Mucosa of descending colon (tissue), 3 donors: Measurements from ENCODE around the gene PLIN4. TPM values are rescaled to one million over a fixed set of nuclear protein-coding genes. Genes with fewer than 3 reads are reported as not detected.
A peak's percentile ranks its signal among the peaks of the same experiment; 100 is the strongest.
"Not testable (repeated sequence)": the region's sequence is repeated elsewhere in the genome, so short reads cannot be mapped to it uniquely, and the experiment has no call there.

ENCODE experiments used
- ATAC-seq: fragments of 200-7000 bp; cut with Tn5 transposase; one replicate; pipeline ENCODE4 v1.9.1; 2020; ENCODE audit warnings: mild to moderate bottlenecking, moderate library complexity
- DNase-seq, 3 donors: peaks; one replicate each; pipeline ENCODE4 v3.0.0-alpha.2; 2020
- H3K36me3 ChIP-seq: fragments of 200-600 bp; one replicate; pipeline ENCODE4 v1.8.0; 2021; ENCODE audit warnings: low read depth, mild to moderate bottlenecking
- H3K4me1 ChIP-seq: fragments of 200-600 bp; one replicate; pipeline ENCODE4 v1.8.0; 2021; ENCODE audit warnings: low read depth, mild to moderate bottlenecking
- H3K4me3 ChIP-seq: fragments of 200-600 bp; one replicate; pipeline ENCODE4 v1.8.0; 2021; ENCODE audit warnings: mild to moderate bottlenecking
- H3K9me3 ChIP-seq: fragments of 200-600 bp; one replicate; pipeline ENCODE4 v1.8.0; 2021; ENCODE audit warnings: mild to moderate bottlenecking
- intact Hi-C, 2 donors: fragments of 100-400 bp; cut with DNase I in 1 of 2; cut with micrococcal nuclease in 1 of 2; formaldehyde crosslinking; loops; one replicate each; pipeline versions ENCODE4 v1.11.0 to v1.11.1; 2022; cut with DNase I, micrococcal nuclease
- long read RNA-seq, 2 donors: library from polyadenylated mRNA; unstranded; transcript quantifications; one replicate each; pipeline ENCODE4 v2.0.0, GENCODE V29; 2019 to 2021
- total RNA-seq, 3 donors: library from RNA; stranded (reverse); fragmentation: NEBNext Ultra II Directional in 2 of 3; extraction: Animal tissue kit (Norgen Biotek cat#: 25700) in 2 of 3; gene quantifications; one replicate each; pipeline versions ENCODE4 v1.2.1 to v1.2.4, GENCODE V29; 2021 to 2023
- TF ChIP-seq, protein P1 (sequence below): fragments of 200-600 bp; IDR thresholded peaks from one replicate; pipeline ENCODE4 v1.8.0; 2022; ENCODE audit warnings: antibody characterized with exemption, mild to moderate bottlenecking
- donor health status: DM: no; HTN: no; CAD: no; lungs with moderate emphysema.
- donor health status: DM: no; HTN: no; CAD: no.
- donor health status: DM: no; HTN: yes; CAD: no.

Gene PLIN4, protein sequence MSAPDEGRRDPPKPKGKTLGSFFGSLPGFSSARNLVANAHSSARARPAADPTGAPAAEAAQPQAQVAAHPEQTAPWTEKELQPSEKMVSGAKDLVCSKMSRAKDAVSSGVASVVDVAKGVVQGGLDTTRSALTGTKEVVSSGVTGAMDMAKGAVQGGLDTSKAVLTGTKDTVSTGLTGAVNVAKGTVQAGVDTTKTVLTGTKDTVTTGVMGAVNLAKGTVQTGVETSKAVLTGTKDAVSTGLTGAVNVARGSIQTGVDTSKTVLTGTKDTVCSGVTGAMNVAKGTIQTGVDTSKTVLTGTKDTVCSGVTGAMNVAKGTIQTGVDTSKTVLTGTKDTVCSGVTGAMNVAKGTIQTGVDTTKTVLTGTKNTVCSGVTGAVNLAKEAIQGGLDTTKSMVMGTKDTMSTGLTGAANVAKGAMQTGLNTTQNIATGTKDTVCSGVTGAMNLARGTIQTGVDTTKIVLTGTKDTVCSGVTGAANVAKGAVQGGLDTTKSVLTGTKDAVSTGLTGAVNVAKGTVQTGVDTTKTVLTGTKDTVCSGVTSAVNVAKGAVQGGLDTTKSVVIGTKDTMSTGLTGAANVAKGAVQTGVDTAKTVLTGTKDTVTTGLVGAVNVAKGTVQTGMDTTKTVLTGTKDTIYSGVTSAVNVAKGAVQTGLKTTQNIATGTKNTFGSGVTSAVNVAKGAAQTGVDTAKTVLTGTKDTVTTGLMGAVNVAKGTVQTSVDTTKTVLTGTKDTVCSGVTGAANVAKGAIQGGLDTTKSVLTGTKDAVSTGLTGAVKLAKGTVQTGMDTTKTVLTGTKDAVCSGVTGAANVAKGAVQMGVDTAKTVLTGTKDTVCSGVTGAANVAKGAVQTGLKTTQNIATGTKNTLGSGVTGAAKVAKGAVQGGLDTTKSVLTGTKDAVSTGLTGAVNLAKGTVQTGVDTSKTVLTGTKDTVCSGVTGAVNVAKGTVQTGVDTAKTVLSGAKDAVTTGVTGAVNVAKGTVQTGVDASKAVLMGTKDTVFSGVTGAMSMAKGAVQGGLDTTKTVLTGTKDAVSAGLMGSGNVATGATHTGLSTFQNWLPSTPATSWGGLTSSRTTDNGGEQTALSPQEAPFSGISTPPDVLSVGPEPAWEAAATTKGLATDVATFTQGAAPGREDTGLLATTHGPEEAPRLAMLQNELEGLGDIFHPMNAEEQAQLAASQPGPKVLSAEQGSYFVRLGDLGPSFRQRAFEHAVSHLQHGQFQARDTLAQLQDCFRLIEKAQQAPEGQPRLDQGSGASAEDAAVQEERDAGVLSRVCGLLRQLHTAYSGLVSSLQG (N-terminal part only)
- total RNA-seq, result 10 to 100 TPM in 1 of 3 donors, 1 to 10 TPM in 2; 2.8 to 90.0 (median 3.4) TPM
- long read RNA-seq, donor 1, full-length matches to known transcripts, result 8 of 202 reads
- long read RNA-seq, donor 1, partial matches to known transcripts, result 71 of 202 reads
- long read RNA-seq, donor 1, other reads (novel, unspliced or antisense), result 123 of 202 reads
- long read RNA-seq, donor 2, result 0 reads

GRCh38 chr19:4518345-4519171 lies at the start of gene PLIN4:
Gene PLIN4 (minus strand): TSS chr19:4518486. CDS start chr19:4518272, 214 bp downstream.
- Histone ChIP-seq H3K36me3 (no peaks in the 10 kb centered on the region), H3K4me3 (no peak within 1 kb of the TSS), H3K4me1 (no peaks in the 10 kb centered on the region), H3K9me3 (no peaks in the 10 kb centered on the region)
- DNase-seq (peak in 1 of 3 donors; percentile 43), ATAC-seq (peak; percentile 58)
- intact Hi-C loops, result no loop called here
- TF ChIP-seq, protein P1, sequence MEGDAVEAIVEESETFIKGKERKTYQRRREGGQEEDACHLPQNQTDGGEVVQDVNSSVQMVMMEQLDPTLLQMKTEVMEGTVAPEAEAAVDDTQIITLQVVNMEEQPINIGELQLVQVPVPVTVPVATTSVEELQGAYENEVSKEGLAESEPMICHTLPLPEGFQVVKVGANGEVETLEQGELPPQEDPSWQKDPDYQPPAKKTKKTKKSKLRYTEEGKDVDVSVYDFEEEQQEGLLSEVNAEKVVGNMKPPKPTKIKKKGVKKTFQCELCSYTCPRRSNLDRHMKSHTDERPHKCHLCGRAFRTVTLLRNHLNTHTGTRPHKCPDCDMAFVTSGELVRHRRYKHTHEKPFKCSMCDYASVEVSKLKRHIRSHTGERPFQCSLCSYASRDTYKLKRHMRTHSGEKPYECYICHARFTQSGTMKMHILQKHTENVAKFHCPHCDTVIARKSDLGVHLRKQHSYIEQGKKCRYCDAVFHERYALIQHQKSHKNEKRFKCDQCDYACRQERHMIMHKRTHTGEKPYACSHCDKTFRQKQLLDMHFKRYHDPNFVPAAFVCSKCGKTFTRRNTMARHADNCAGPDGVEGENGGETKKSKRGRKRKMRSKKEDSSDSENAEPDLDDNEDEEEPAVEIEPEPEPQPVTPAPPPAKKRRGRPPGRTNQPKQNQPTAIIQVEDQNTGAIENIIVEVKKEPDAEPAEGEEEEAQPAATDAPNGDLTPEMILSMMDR, result no peak

- H3K36me3 ChIP-seq, result no peaks in the 10 kb centered on the region
- intact Hi-C loops, result loop anchor here in 1 of 2 donors (5.0 kb wide), 1 partner anchor 70 kb away; the partner anchor contains the start of gene TNFAIP8L1
- H3K4me1 ChIP-seq, result no peaks in the 10 kb centered on the region
- DNase-seq (peak; percentile 70 to 81 (median 76)), ATAC-seq (peak; percentile 85)
- H3K4me3 ChIP-seq, result no peak overlapping the region
- no peaks in the 10 kb centered on the region for H3K9me3 ChIP-seq
- TF ChIP-seq, protein P1, result peak; percentile 55
Measured at GRCh38 chr19:4567584-4568071, 49.3 kb upstream of the PLIN4 start.

- intact Hi-C loops, result loop anchor here in 1 of 2 donors (5.0 kb wide), 1 partner anchor 71 kb away; the partner anchor contains the start of gene TNFAIP8L1
- H3K4me3 ChIP-seq, result no peak overlapping the region
- ATAC-seq, result no peak
- no peaks in the 10 kb centered on the region for H3K4me1 ChIP-seq
- TF ChIP-seq, protein P1, result no peak
- H3K36me3 ChIP-seq, result no peaks in the 10 kb centered on the region
- DNase-seq, result no peak
- no peaks in the 10 kb centered on the region for H3K9me3 ChIP-seq
Measured at GRCh38 chr19:4566402-4567051, 48.2 kb upstream of the PLIN4 start.

GRCh38 chr19:4563562-4563961 lies 45.3 kb upstream of the PLIN4 start:
- intact Hi-C loops, H3K4me3 ChIP-seq, DNase-seq, H3K4me1 ChIP-seq, H3K36me3 ChIP-seq, H3K9me3 ChIP-seq: not testable (repeated sequence)
- ATAC-seq, result peak; percentile 56

- DNase-seq, H3K4me3 ChIP-seq, H3K36me3 ChIP-seq, H3K9me3 ChIP-seq, intact Hi-C loops, H3K4me1 ChIP-seq: not testable (repeated sequence)
- ATAC-seq, result peak; percentile 49
Measured at GRCh38 chr19:4562085-4562484, 43.8 kb upstream of the PLIN4 start.
